K562 (cell line): Measurements from ENCODE around the gene HSPA1L. TPM values are rescaled to one million over a fixed set of nuclear protein-coding genes. Genes with fewer than 3 reads are reported as not detected.

Experiments used
- JUN ChIP-seq, 2 experiments: sonication (generic) in 1 of 2; formaldehyde crosslinking in 1 of 2; IDR thresholded peaks; 2 replicates each; pipeline versions ENCODE4 v1.6.1 to v1.8.0; 2012 to 2022; ENCODE audit warnings: borderline replicate concordance in 2 of 2, mild to moderate bottlenecking in 2 of 2, improper control_type of control experiment in 1 of 2, low read depth in 1 of 2, low read length in 1 of 2, missing genetic modification reagents in 1 of 2
- SAFB ChIP-seq: fragments of 200-400 bp; formaldehyde crosslinking; IDR thresholded peaks from 2 replicates; pipeline ENCODE4 v1.6.1; 2017; ENCODE audit warnings: low read depth, low read length, borderline replicate concordance
- SRF ChIP-seq, 2 experiments: fragments of 250-450, 450-650 bp in 1 of 2; sonication (Bioruptor Pico) in 1 of 2; sonication (generic) in 1 of 2; formaldehyde crosslinking; IDR thresholded peaks; 2 replicates each; pipeline versions ENCODE4 v1.5.0 to v1.5.1; 2020 to 2022; ENCODE audit warnings: mild to moderate bottlenecking in 1 of 2, missing genetic modification reagents in 1 of 2
- SRSF9 ChIP-seq: fragments of 200-400 bp; formaldehyde crosslinking; IDR thresholded peaks from 2 replicates; pipeline ENCODE4 v1.6.1; 2017; ENCODE audit warnings: low read depth, low read length, borderline replicate concordance
- ZNF217 ChIP-seq: sonication (generic); formaldehyde crosslinking; IDR thresholded peaks from 2 replicates; pipeline ENCODE4 v1.8.0; 2022; ENCODE audit warnings: mild to moderate bottlenecking, missing genetic modification reagents
- ZNF274 ChIP-seq: IDR thresholded peaks from 2 replicates; pipeline ENCODE4 v1.6.1; 2011; ENCODE audit warnings: low read depth, mild to moderate bottlenecking, low read length, moderate library complexity, borderline replicate concordance
- polyA plus RNA-seq, 8 experiments: library from polyadenylated mRNA; depleted of rRNA in 4 of 8; stranded (reverse) in 5 of 8; unstranded in 3 of 8; fragments of >200 nt; fragmentation: Nextera tagmentation in 2 of 8; fragmentation: Illumina TruSeq in 1 of 8; extraction: Ambion mirVana in 2 of 8; extraction: Trizol in 1 of 8; gene quantifications; 2 replicates each; pipeline versions ENCODE4 v1.2.1 to v1.2.3, GENCODE V29; 2011 to 2014; ENCODE audit warnings: inconsistent platforms in 1 of 8, missing spikeins in 1 of 8
- total RNA-seq, 7 experiments: library from RNA; depleted of rRNA in 6 of 7; stranded (reverse); fragments of >200 nt in 6 of 7; fragmentation: Illumina TruSeq in 2 of 7; extraction: Trizol in 2 of 7; gene quantifications; 2 replicates each; pipeline versions ENCODE4 v1.2.1 to v1.2.3, GENCODE V29; 2011 to 2021; ENCODE audit warnings: low replicate concordance in 1 of 7
- TF ChIP-seq, protein P1 (sequence below): fragments of 250-450 bp; sonication (Bioruptor Pico); IDR thresholded peaks from 2 replicates; pipeline ENCODE4 v1.5.0; 2022; ENCODE audit warnings: mild to moderate bottlenecking
- TF ChIP-seq, protein P2 (sequence below): fragments of 450-650 bp; IDR thresholded peaks from 2 replicates; pipeline ENCODE4 v1.7.0; 2016; ENCODE audit warnings: borderline replicate concordance
- TF ChIP-seq, protein P3 (sequence below): IDR thresholded peaks from 3 replicates; pipeline ENCODE4 v1.6.1; 2011; ENCODE audit warnings: borderline replicate concordance, mild to moderate bottlenecking; ENCODE audit not compliant: insufficient read length, insufficient read depth
- TF ChIP-seq, protein P4 (sequence below): fragments of 450-650 bp; IDR thresholded peaks from 2 replicates; pipeline ENCODE4 v1.6.1; 2017; ENCODE audit warnings: antibody characterized with exemption
- TF ChIP-seq, protein P5 (sequence below): fragments of 250-450 bp; sonication (Bioruptor Pico); IDR thresholded peaks from 2 replicates; pipeline ENCODE4 v1.4.0; 2020; ENCODE audit warnings: mild to moderate bottlenecking
- TF ChIP-seq, protein P6 (sequence below): sonication (generic); formaldehyde crosslinking; IDR thresholded peaks from 2 replicates; pipeline ENCODE4 v1.4.0; 2020; ENCODE audit warnings: mild to moderate bottlenecking, missing genetic modification reagents
- TF ChIP-seq, protein P7 (sequence below): fragments of 250-450 bp; sonication (Bioruptor Pico); IDR thresholded peaks from 2 replicates; pipeline ENCODE4 v1.4.0; 2020; ENCODE audit warnings: mild to moderate bottlenecking, moderate library complexity

The HSPA1L gene
- total and polyA plus RNA-seq, 9 of the 15 experiments (the other 6 are each of a cell fraction or from before 2014, with no cell fraction given), result 0.14 to 2.1 (median 1.3) TPM

DNA sequence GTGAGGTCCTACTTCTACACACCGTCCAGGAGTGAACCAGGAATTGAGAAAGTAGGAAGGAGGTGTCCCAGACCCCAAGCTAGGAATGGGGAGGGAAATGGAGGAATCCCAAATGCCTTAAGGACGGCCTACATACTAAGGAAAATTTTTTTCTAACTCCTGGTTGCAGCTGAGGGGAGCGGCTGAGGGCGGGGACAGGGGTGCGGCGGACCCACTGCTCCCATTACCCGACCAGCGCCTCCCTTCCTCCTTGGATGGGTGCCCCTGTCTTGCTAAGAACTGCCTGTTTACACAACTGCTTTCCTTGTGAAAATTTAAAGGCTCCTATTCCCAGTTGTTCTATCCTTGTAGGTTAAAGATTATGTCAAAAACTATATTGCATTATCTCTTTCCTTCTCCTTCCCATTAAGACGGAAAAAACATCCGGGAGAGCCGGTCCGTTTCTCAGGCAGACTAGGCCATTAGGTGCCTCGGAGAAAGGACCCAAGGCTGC lies 11.8 kb upstream of the HSPA1L start (continued):
- no peak for TF ChIP-seq SRF (CRISPR knock-in tag; IDR thresholded peaks at IDR 0.05)
- no peak for TF ChIP-seq ZNF217 (CRISPR knock-in tag)
- no peak for TF ChIP-seq SRSF9
- no peak for TF ChIP-seq ZNF274
- TF ChIP-seq, protein P1, sequence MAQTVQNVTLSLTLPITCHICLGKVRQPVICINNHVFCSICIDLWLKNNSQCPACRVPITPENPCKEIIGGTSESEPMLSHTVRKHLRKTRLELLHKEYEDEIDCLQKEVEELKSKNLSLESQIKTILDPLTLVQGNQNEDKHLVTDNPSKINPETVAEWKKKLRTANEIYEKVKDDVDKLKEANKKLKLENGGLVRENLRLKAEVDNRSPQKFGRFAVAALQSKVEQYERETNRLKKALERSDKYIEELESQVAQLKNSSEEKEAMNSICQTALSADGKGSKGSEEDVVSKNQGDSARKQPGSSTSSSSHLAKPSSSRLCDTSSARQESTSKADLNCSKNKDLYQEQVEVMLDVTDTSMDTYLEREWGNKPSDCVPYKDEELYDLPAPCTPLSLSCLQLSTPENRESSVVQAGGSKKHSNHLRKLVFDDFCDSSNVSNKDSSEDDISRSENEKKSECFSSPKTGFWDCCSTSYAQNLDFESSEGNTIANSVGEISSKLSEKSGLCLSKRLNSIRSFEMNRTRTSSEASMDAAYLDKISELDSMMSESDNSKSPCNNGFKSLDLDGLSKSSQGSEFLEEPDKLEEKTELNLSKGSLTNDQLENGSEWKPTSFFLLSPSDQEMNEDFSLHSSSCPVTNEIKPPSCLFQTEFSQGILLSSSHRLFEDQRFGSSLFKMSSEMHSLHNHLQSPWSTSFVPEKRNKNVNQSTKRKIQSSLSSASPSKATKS, result peak; percentile 32; the same call in 1 of the 2 replicates
- TF ChIP-seq, protein P2, sequence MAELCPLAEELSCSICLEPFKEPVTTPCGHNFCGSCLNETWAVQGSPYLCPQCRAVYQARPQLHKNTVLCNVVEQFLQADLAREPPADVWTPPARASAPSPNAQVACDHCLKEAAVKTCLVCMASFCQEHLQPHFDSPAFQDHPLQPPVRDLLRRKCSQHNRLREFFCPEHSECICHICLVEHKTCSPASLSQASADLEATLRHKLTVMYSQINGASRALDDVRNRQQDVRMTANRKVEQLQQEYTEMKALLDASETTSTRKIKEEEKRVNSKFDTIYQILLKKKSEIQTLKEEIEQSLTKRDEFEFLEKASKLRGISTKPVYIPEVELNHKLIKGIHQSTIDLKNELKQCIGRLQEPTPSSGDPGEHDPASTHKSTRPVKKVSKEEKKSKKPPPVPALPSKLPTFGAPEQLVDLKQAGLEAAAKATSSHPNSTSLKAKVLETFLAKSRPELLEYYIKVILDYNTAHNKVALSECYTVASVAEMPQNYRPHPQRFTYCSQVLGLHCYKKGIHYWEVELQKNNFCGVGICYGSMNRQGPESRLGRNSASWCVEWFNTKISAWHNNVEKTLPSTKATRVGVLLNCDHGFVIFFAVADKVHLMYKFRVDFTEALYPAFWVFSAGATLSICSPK, result no peak
- TF ChIP-seq, protein P3, sequence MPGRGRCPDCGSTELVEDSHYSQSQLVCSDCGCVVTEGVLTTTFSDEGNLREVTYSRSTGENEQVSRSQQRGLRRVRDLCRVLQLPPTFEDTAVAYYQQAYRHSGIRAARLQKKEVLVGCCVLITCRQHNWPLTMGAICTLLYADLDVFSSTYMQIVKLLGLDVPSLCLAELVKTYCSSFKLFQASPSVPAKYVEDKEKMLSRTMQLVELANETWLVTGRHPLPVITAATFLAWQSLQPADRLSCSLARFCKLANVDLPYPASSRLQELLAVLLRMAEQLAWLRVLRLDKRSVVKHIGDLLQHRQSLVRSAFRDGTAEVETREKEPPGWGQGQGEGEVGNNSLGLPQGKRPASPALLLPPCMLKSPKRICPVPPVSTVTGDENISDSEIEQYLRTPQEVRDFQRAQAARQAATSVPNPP, result no peak
- TF ChIP-seq, protein P4, sequence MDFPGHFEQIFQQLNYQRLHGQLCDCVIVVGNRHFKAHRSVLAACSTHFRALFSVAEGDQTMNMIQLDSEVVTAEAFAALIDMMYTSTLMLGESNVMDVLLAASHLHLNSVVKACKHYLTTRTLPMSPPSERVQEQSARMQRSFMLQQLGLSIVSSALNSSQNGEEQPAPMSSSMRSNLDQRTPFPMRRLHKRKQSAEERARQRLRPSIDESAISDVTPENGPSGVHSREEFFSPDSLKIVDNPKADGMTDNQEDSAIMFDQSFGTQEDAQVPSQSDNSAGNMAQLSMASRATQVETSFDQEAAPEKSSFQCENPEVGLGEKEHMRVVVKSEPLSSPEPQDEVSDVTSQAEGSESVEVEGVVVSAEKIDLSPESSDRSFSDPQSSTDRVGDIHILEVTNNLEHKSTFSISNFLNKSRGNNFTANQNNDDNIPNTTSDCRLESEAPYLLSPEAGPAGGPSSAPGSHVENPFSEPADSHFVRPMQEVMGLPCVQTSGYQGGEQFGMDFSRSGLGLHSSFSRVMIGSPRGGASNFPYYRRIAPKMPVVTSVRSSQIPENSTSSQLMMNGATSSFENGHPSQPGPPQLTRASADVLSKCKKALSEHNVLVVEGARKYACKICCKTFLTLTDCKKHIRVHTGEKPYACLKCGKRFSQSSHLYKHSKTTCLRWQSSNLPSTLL, result no peak
- TF ChIP-seq, protein P5, sequence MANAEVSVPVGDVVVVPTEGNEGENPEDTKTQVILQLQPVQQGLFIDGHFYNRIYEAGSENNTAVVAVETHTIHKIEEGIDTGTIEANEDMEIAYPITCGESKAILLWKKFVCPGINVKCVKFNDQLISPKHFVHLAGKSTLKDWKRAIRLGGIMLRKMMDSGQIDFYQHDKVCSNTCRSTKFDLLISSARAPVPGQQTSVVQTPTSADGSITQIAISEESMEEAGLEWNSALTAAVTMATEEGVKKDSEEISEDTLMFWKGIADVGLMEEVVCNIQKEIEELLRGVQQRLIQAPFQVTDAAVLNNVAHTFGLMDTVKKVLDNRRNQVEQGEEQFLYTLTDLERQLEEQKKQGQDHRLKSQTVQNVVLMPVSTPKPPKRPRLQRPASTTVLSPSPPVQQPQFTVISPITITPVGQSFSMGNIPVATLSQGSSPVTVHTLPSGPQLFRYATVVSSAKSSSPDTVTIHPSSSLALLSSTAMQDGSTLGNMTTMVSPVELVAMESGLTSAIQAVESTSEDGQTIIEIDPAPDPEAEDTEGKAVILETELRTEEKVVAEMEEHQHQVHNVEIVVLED (CRISPR knock-in tag), result peak; percentile 38; the same call in 1 of the 2 replicates
- TF ChIP-seq, protein P6, sequence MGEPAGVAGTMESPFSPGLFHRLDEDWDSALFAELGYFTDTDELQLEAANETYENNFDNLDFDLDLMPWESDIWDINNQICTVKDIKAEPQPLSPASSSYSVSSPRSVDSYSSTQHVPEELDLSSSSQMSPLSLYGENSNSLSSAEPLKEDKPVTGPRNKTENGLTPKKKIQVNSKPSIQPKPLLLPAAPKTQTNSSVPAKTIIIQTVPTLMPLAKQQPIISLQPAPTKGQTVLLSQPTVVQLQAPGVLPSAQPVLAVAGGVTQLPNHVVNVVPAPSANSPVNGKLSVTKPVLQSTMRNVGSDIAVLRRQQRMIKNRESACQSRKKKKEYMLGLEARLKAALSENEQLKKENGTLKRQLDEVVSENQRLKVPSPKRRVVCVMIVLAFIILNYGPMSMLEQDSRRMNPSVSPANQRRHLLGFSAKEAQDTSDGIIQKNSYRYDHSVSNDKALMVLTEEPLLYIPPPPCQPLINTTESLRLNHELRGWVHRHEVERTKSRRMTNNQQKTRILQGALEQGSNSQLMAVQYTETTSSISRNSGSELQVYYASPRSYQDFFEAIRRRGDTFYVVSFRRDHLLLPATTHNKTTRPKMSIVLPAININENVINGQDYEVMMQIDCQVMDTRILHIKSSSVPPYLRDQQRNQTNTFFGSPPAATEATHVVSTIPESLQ (CRISPR knock-in tag), result peak; percentile 41; the same call in 1 of the 2 replicates
- no peak for TF ChIP-seq JUN (IDR thresholded peaks at IDR 0.05; ENCODE audit: borderline replicate concordance, low read depth, low read length)
- no peak for TF ChIP-seq JUN (CRISPR knock-in tag; IDR thresholded peaks at IDR 0.05; ENCODE audit: borderline replicate concordance)
- no peak for TF ChIP-seq SAFB
- TF ChIP-seq, protein P7, sequence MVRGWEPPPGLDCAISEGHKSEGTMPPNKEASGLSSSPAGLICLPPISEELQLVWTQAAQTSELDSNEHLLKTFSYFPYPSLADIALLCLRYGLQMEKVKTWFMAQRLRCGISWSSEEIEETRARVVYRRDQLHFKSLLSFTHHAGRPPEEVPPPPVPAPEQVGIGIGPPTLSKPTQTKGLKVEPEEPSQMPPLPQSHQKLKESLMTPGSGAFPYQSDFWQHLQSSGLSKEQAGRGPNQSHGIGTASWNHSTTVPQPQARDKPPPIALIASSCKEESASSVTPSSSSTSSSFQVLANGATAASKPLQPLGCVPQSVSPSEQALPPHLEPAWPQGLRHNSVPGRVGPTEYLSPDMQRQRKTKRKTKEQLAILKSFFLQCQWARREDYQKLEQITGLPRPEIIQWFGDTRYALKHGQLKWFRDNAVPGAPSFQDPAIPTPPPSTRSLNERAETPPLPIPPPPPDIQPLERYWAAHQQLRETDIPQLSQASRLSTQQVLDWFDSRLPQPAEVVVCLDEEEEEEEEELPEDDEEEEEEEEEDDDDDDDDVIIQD, result no peak
